HPDE6-E6E7 (cell line): Measurements from ENCODE around the gene LEKR1.

Source experiments
- DNase-seq: peaks from one replicate; pipeline ENCODE4 v3.0.0; 2011; ENCODE audit warnings: missing footprints; ENCODE audit errors: extremely low spot score

LEKR1 gene

DNA sequence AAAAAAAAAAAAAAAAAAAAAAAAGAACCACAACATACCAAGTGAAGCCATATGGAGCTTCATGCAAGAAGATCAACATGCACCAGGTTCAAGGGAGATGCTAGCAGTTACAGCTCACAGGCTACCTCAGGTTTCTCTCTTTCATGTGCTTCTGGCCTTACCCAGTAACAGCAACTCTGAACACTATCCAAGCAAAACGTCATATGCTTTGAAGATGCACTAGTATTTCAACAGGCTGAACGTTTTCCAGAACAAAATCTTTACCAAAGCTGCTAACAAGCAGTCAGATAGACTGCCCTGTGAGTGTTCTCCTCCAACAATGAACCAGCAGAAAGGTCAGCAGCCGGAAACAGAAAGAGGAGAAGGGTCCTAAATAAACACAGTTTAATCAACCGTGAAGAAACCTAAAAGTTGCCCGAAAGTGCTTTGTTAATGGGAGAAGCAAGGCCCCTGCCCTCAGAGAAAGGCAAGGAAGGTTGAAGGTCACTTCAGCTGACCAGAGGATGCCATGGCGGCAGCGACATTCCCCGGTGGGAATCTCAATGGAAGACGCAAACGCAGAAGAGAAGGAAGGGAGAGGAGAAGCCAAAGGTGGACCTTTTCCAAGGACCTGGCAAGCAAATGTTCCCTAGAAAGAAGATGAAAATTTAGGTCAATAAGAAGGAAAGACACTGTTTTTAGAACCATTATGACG, 253.7 kb downstream of the LEKR1 start:
- DNase-seq, result no peak

- DNase-seq, result peak; percentile 92
These were observed 255.6 kb downstream of the LEKR1 start for GRCh38 chr3:157081626-157082210.

DNA sequence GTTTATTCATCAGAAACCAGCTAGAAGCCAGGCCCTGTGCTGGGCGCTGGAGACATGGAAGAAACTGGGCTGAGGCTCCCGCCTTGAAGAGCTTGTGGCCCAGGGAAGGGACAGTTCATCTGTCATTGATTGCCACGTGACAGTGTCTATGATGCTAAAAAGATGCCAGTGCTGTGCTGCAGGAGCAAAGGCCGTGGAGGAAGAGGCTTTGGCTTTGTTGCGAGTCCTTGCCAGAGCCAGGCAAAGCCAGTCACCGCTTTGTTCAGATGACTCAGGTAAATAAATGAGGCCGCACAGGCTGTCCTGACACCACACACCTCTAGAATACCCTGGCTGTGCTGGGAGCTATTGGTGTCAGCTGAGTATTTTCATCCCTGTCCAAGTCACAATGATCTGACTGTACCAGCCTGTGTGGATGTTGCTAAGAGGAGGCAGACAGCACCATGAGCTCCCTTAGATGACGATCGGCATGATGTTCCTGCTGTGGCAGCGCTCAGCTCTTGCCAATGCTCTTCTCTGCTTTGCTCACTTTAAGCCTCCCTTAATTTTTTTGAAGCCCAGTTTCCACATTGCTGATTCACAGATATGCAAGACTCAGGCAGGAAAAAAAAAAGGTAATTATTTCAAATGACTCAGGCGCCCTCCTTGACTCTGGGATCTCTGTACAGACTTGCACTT, 256.3 kb downstream of the LEKR1 start:
- peak; percentile 63 for DNase-seq

- no peak for DNase-seq
These were observed 257.7 kb downstream of the LEKR1 start for GRCh38 chr3:157083824-157084223.

DNA sequence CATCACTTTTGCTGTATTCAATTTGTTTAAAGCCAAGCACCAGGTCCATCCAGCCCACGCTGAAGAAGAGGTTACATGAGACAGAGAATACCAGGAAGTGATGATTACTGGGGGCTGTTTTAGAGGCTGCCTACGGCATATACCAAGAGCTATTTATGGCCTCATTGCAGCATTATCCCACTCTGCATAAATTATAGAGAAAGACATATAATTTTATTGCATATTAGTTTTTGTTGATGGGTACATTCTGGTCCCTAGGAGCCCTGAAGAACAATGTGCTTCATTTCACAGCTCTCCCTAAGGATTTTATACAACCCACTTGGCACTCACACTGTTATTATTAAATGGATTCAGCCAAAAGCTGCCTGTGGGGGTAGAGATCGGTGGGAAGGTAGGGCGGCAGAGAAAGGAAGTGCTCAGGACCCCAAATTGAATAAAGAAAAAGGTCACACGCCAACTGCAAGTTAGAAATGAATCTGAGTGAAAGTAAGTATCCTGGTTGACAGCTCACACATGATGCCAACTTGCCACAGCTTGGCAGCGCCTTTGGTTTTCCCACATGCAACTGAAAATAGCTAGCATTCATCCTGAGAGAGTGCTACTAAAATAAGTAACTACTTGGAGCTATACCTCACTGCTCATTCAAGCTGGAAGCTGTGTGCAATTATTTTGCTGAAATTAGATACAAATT, 260.1 kb downstream of the LEKR1 start:
- no peak for DNase-seq

GRCh38 chr3:157086775-157087174, 260.6 kb downstream of the LEKR1 start:
- DNase-seq, result no peak

DNA sequence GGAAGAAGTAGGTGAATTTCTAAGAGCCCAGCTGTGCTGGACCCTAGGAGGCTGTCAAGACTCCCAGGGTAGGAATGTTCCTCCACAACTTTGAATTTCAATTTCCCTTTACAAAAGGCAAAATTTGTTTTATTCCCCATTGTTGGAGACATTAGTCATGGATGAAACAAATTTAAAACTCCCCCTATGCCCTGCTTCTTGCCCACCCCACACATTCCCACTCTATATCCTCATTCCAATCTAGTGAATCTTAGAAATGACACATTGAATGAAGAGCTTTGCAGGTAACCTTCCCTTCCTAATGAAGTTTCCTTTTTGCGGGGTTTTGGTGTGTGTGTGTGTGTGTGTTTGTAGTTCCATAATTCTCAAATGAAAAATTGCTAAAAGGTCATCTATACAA, 261.2 kb downstream of the LEKR1 start:
- DNase-seq, result peak; percentile 38

DNA sequence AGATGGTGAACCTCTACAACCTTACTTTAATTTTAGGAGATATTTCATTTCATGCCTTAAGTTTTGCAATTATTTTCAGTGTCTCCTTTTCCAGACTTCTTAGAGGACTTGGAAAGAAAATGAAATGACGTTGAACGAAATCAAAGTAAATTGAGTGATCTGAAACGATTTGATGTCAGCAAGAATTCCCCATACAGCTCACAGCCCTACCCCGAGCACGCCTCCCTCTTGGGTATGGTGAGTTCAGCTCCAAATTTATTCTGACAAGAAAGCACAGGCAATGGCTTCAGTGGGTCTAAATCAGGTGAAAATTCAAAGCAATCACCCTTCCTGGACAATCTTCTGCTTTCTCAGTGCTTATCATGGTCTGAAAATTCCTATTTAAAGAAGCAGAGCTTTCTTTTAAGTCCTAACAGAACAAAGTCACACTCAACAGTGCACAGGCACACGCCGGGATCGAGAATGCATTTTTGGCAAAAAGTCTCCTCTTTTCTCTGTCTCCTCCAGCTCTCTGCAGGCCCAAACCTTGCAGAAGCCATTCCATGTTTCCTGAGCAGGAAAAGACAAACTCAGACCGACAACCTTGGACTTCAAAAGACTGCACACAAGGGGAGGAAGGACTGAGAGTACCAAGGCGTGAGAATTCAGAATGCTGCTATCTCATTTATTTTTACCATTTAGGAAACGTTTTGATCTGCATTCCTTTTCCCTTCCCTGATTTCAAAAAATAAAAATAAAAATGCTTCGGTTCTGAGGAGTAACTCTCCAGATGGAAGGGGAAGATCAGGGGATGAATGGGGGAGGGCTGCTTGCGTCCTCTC, 261.8 kb downstream of the LEKR1 start:
- no peak for DNase-seq

DNA sequence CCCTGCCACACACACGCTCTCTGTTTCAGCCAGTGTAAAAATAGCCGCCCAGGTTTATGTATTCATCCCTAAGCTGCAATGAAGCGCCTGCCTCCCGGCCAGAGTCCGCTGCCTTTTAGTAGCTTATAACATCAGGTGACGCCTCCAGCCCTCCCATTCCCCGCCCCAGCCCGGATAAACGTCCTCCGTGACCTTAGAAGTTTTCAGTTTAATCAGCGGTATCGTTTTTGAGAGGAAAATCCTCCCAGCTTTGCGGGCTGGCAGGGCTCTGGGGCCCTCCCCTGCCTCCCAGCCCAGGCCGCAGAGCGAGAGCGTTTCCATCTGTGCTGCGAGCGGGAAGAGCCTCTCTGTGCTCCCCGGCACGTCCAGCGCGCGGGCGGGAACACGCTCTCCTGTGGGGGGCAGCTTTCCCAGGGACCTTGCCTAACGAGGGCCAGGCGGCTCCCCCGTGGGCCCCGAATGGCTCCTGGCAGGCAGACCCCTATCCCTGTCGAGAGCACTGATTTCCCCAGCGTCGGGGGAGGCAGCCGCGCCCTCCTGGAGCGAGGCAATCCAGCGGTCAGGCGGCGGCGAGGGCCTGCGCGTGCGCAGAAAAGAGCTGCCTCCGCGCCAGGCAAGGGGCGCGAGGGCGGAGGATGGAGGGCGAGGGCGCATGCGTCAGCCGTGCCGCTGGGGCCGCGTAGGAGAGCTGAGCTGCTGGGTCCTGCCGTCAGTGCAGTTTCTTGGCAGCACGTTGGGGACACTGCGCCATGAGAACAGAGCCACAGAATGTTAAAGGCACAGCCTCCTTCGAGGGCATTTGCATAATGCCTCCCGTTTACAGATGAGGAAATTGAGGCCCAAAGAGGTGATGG, 262.7 kb downstream of the LEKR1 start:
- DNase-seq, result peak; percentile 96

DNA sequence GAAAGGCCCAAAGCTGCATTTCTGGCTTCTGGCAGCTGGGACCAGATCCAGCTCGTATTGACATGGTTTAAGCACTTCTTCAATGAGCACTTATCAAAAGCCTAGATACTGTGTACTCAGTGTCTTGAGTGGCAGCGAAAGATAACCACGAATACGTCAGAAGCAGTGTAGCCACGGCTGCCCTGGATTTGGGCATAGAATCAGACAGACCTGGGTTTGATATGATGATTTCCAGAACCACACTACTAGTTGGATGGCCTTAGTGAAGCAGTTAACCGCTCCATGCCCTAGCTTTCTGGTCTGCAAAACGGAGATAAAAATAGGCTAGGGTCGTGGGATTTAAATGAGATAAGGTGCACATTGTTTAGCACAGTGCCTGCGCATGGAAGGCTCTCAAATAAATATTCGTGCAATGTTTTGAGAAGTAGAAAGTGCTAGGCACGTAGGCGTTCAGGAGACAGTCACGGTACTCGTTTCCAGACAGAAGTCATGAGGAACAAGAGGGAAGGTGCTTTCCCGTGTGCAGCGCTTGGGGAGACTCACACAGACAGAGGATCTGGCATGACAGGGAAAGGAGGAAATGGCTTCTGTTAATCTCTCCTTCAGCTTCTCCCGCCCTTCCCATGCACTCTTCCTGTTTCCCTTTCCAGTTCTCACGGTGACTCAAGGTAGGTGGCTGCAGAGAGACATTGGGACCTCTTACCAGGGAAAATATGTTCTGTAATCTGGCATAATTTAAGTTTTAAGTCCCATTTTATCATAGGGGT, 263.5 kb downstream of the LEKR1 start:
- DNase-seq, result peak; percentile 45

DNA sequence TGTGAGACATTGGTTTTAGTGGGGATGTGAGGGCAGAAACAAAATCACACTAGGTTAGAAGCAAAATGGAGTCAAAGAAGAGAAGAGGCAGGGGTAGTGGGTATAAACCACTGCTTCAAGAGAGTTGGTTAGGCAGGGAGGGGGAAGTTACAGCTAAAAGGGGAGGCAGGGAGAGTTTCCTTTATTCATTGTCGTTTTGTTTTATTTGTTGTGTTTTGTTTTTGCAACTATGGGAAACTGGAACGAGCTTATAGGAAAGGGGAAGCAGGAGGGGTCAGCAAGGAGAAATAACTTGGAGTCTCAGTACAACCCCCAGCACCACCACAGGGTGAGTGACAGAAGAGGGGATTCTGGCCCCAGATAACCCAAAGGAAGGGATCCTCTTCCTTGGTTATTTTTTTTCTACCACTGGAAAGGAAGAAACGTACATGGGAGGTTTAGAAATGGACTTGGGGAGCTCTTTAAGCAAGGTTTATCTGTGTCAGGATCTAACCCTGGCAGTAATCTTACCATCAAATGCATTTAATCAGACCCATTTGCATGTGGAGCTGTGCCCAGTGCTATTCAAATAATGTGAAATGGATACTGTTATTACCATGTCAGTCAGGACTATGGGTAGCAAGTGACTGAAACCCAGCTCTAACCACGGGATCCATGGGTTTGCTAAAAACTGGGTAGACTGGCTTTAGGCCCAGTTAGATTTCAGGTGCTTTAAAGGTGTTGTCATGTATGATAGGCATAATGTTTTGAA, 265.1 kb downstream of the LEKR1 start:
- DNase-seq, result no peak

DNA sequence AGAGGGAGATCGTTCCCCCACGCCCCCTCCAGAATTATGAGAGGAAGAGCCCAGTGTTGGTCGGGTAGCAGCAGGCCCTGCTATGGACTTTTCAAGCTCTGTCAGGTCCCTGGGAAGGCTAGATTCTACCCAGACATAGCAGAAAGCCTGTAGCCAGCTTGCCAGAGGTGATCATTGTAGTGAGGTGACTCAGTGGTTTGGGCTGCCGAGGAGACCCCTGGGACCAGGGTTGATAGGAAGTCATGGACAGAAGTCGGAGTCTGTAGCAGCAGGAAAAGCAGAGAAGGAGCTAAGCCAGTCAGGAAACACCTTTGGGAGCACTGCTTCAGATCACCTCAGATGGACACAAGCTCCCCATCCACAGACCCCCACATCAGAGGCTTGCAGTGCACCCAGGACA, 266.1 kb downstream of the LEKR1 start:
- DNase-seq, result no peak

DNA sequence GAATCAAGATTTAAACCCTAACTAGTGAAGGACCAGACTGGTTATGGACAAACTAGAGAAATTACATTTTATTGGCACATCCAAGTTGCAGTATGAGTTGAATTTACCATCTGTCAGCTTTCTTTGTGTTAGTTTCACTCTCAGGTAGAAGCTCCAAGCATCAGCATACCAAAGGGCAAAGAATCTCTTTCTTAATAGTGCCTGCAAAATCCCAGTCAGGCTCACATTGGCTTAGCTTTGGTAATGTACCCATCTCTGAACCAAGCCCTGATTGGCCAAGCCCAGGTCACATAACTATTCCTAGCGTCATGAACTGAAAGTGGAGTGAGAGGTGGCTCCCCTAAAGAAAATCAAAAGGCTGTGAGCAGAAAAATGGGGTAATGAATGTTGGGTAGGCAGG, 266.9 kb downstream of the LEKR1 start:
- no peak for DNase-seq

- no peak for DNase-seq
These were observed 268.1 kb downstream of the LEKR1 start for GRCh38 chr3:157094301-157094700.

DNA sequence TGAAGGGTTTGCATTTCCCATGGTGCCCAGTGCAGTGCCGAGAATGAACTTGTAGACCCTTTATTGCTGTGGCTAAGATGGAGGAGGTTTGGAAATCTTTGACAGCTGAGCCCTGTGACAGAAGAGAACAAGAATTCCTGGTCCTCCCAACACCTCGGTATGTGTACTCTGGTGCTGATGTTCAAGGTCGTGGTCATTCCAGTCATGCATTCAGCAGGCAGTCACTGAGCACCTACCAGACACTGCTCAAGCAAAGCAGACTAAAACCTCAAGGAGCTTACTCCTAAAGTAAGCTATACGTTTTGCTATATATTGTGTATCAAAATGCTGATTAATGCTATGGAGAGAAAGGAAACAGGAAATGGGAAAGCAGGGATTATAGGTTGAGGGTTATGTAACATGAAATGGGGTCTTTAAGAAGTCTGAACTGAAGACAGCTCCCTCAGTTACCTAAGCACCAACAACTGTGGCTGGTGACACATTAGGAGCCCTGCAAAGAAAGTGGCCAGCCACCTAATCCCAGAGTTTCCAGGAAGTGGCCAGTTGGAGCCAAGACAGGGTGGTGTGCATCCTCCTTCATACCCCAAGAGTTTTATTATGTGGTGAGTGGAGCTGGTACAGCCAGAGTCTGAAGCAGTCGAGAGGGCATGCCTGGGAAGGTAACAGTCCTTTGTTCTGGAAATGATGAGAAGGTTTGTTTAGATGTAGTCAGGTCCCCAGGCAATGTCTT, 268.8 kb downstream of the LEKR1 start:
- DNase-seq, result no peak
